SK-N-SH (cell line): ENCODE measurements around the gene RBBP9. TPM values are rescaled to one million over a fixed set of nuclear protein-coding genes. Genes with fewer than 3 reads are reported as not detected.

ENCODE experiments used
- CTCF ChIA-PET: fragments of 300-600, 350-600 bp; formaldehyde crosslinking; extraction: SDS; loops from one replicate; lab custom pipeline; 2021; lab: Yijun Ruan, JAX
- POLR2A ChIA-PET: fragments of 350-600 bp; sonication (Branson Sonifier 250); formaldehyde crosslinking; extraction: SDS; loops from one replicate; lab custom pipeline; 2020; ENCODE audit warnings: antibody characterized with exemption, inconsistent platforms; lab: Yijun Ruan, JAX
- DNase-seq: peaks from one replicate; pipeline ENCODE4 v3.0.0; 2012
- H2AFZ ChIP-seq: fragments of 200-600 bp; sonication (generic); 2 replicates; pipeline ENCODE4 v1.8.1; 2016; ENCODE audit warnings: antibody characterized with exemption, mild to moderate bottlenecking, low read depth
- H3F3A ChIP-seq: fragments of 200-600 bp; sonication (generic); replicated peaks from 2 replicates; pipeline ENCODE3; 2016; ENCODE audit warnings: antibody characterized with exemption, mild to moderate bottlenecking; ENCODE audit not compliant: insufficient read depth
- H3K27ac ChIP-seq, 2 experiments: fragments of 200-500 bp in 1 of 2; fragments of 200-600 bp in 1 of 2; sonication (Bioruptor generic) in 1 of 2; sonication (generic), shearing (Covaris generic) in 1 of 2; 2 replicates each; pipeline versions ENCODE4 v1.5.1 to v1.6.1; 2014 to 2016; ENCODE audit warnings: low read depth in 2 of 2, inconsistent platforms in 1 of 2, low read length in 1 of 2, mild to moderate bottlenecking in 1 of 2, mixed read lengths in 1 of 2
- H3K27me3 ChIP-seq: fragments of 200-600 bp; sonication (generic), shearing (Covaris generic); 2 replicates; pipeline ENCODE4 v1.6.1; 2016; ENCODE audit warnings: mixed run types; ENCODE audit not compliant: insufficient read depth
- H3K36me3 ChIP-seq, 2 experiments: fragments of 200-500 bp in 1 of 2; fragments of 200-600 bp in 1 of 2; sonication (Bioruptor generic) in 1 of 2; sonication (generic) in 1 of 2; replicated peaks in 1 of 2; 2 replicates each; pipeline versions ENCODE3 to v1.5.1; 2014 to 2016; ENCODE audit warnings: low read length in 1 of 2, mild to moderate bottlenecking in 1 of 2; ENCODE audit not compliant: insufficient read depth in 2 of 2, control insufficient read depth in 1 of 2
- H3K4me1 ChIP-seq, 2 experiments: fragments of 200-500 bp in 1 of 2; fragments of 200-600 bp in 1 of 2; sonication (Bioruptor generic) in 1 of 2; sonication (generic), shearing (Covaris generic) in 1 of 2; 2 replicates each; pipeline versions ENCODE4 v1.5.1 to v1.6.1; 2014 to 2016; ENCODE audit warnings: low read depth in 1 of 2, low read length in 1 of 2, mixed run types in 1 of 2; ENCODE audit not compliant: insufficient read depth in 2 of 2, control insufficient read depth in 1 of 2
- H3K4me2 ChIP-seq: fragments of 200-600 bp; sonication (generic), shearing (Covaris generic); 2 replicates; pipeline ENCODE4 v1.6.1; 2017; ENCODE audit warnings: mixed run types
- H3K4me3 ChIP-seq, 2 experiments: fragments of 200-500 bp in 1 of 2; fragments of 200-600 bp in 1 of 2; sonication (Bioruptor generic) in 1 of 2; sonication (generic), shearing (Covaris generic) in 1 of 2; 2 replicates each; pipeline versions ENCODE4 v1.5.1 to v1.8.1; 2014 to 2016; ENCODE audit warnings: low read depth in 2 of 2, inconsistent platforms in 1 of 2, low read length in 1 of 2, mild to moderate bottlenecking in 1 of 2, mixed read lengths in 1 of 2, moderate library complexity in 1 of 2
- H3K79me2 ChIP-seq: fragments of 200-600 bp; sonication (generic); 2 replicates; pipeline ENCODE4 v1.8.1; 2017; ENCODE audit warnings: mild to moderate bottlenecking; ENCODE audit not compliant: insufficient read depth
- H3K9ac ChIP-seq: fragments of 200-600 bp; sonication (generic); 2 replicates; pipeline ENCODE4 v1.6.1; 2017; ENCODE audit warnings: mixed run types
- H3K9me2 ChIP-seq: fragments of 200-600 bp; sonication (generic); 2 replicates; pipeline ENCODE4 v1.6.1; 2017; ENCODE audit warnings: mixed run types
- H3K9me3 ChIP-seq: fragments of 200-600 bp; sonication (generic); 2 replicates; pipeline ENCODE4 v1.6.1; 2017; ENCODE audit warnings: mixed run types, mild to moderate bottlenecking, moderate library complexity
- H4K20me1 ChIP-seq: fragments of 200-600 bp; sonication (generic); 2 replicates; pipeline ENCODE4 v1.6.1; 2017; ENCODE audit warnings: mild to moderate bottlenecking, mixed run types; ENCODE audit not compliant: insufficient read depth
- CHD2 ChIP-seq: fragments of 150-350 bp; IDR thresholded peaks from 2 replicates; pipeline ENCODE4 v1.6.1; 2018; ENCODE audit warnings: low read length; ENCODE audit not compliant: partially characterized antibody
- FOXJ3 ChIP-seq: sonication (generic); formaldehyde crosslinking; IDR thresholded peaks from 2 replicates; pipeline ENCODE4 v1.5.1; 2020; ENCODE audit warnings: mild to moderate bottlenecking, missing genetic modification reagents
- GABPA ChIP-seq: IDR thresholded peaks from 2 replicates; pipeline ENCODE4 v1.4.0; 2012; ENCODE audit warnings: low read depth, mild to moderate bottlenecking
- JUND ChIP-seq: IDR thresholded peaks from 2 replicates; pipeline ENCODE4 v1.4.0; 2012
- MXI1 ChIP-seq: IDR thresholded peaks from 2 replicates; pipeline ENCODE4 v1.6.1; 2012; ENCODE audit warnings: mild to moderate bottlenecking, low read depth, low read length, improper control_type of control experiment
- RXRA ChIP-seq: IDR thresholded peaks from 2 replicates; pipeline ENCODE4 v1.4.0; 2012; ENCODE audit warnings: low read depth, mild to moderate bottlenecking, borderline replicate concordance
- SMC3 ChIP-seq: IDR thresholded peaks from 2 replicates; pipeline ENCODE4 v1.6.1; 2012; ENCODE audit warnings: low read depth, low read length, improper control_type of control experiment
- TAF1 ChIP-seq: IDR thresholded peaks from 2 replicates; pipeline ENCODE4 v1.6.1; 2012; ENCODE audit warnings: low read depth, mild to moderate bottlenecking, low read length, moderate library complexity, borderline replicate concordance
- TCF12 ChIP-seq: IDR thresholded peaks from 2 replicates; pipeline ENCODE4 v1.4.0; 2012
- YY1 ChIP-seq: IDR thresholded peaks from 2 replicates; pipeline ENCODE4 v1.4.0; 2012; ENCODE audit warnings: low read depth, mild to moderate bottlenecking
- WGBS: methylation state at CpG from one replicate; pipeline ENCODE4 v1.1.6; 2017; ENCODE audit warnings: low lambda C conversion rate; 5-methylcytosine and 5-hydroxymethylcytosine counted together
- polyA plus RNA-seq, 3 experiments: library from polyadenylated mRNA; depleted of rRNA; stranded (reverse); fragments of >200 nt; gene quantifications; 2 replicates each; pipeline ENCODE4 v1.2.3, GENCODE V29; 2012
- TF ChIP-seq, protein P1 (sequence below): IDR thresholded peaks from 2 replicates; pipeline ENCODE4 v1.4.0; 2012; ENCODE audit warnings: low read depth, borderline replicate concordance
- TF ChIP-seq, protein P2 (sequence below): IDR thresholded peaks from 2 replicates; pipeline ENCODE4; 2012
- TF ChIP-seq, protein P3 (sequence below): fragments of 150-350 bp; IDR thresholded peaks from 2 replicates; pipeline ENCODE4 v1.6.1; 2017; ENCODE audit warnings: antibody characterized with exemption, low read length, low read depth, borderline replicate concordance
- TF ChIP-seq, protein P4 (sequence below): IDR thresholded peaks from 2 replicates; pipeline ENCODE4 v1.4.0; 2012; ENCODE audit warnings: low read depth, borderline replicate concordance

The RBBP9 gene
- polyA plus RNA-seq, 1 of the 3 experiments (the other 2 are of a cell fraction), result 7.5 TPM

DNA sequence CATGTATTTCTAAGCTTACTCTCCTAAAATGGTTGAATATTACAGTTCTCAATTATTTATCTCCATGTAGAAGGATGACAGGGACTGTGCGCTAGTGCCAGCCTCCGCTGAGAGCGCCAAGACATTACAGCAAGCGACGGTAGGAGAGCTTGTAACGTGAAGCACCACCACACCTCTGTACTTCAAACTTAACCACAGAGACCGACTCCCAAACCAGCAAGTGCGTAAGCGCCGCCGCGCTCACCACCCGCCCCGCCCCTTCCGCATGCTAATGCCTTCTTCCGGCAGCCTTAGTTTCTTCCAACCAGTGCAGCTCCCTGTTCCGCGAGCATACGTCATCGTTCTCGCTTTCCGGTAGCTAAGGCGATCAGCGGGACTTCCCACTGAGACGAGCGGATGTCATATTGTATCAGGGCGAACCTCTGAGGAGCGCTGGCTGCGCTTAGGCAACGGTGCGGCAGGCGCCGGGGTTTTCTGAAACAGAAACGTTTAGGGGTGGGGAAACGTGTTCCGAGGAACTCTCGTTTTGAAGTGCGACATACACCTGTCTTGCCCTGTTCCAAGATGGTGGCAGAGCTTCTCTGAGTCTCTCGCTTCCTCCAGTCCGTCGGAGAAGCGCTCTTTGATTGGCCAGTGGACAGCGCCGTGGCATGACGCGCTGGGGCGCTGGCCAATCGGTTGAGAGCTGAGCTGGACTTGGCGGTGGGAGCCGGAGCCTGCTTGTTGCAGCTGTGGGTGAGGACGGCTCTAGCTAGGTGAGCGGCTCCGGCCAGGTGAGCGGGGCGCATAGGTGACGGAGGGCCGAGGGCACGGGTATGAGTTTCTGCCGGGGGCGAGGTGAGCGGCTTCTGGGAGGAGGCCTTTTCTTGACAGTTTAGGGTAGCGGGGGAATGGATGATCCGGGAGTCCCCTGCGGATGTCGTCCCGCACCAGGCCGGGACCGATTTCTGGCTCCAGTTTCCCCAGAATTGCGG, 10.5 kb upstream of the RBBP9 start, which contains the start of gene SEC23B (continued):
- TF ChIP-seq, protein P1, sequence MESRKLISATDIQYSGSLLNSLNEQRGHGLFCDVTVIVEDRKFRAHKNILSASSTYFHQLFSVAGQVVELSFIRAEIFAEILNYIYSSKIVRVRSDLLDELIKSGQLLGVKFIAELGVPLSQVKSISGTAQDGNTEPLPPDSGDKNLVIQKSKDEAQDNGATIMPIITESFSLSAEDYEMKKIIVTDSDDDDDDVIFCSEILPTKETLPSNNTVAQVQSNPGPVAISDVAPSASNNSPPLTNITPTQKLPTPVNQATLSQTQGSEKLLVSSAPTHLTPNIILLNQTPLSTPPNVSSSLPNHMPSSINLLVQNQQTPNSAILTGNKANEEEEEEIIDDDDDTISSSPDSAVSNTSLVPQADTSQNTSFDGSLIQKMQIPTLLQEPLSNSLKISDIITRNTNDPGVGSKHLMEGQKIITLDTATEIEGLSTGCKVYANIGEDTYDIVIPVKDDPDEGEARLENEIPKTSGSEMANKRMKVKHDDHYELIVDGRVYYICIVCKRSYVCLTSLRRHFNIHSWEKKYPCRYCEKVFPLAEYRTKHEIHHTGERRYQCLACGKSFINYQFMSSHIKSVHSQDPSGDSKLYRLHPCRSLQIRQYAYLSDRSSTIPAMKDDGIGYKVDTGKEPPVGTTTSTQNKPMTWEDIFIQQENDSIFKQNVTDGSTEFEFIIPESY, result peak; percentile 90
- TF ChIP-seq, protein P2, sequence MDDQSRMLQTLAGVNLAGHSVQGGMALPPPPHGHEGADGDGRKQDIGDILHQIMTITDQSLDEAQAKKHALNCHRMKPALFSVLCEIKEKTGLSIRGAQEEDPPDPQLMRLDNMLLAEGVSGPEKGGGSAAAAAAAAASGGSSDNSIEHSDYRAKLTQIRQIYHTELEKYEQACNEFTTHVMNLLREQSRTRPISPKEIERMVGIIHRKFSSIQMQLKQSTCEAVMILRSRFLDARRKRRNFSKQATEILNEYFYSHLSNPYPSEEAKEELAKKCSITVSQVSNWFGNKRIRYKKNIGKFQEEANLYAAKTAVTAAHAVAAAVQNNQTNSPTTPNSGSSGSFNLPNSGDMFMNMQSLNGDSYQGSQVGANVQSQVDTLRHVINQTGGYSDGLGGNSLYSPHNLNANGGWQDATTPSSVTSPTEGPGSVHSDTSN, result no peak
- TF ChIP-seq, protein P3, sequence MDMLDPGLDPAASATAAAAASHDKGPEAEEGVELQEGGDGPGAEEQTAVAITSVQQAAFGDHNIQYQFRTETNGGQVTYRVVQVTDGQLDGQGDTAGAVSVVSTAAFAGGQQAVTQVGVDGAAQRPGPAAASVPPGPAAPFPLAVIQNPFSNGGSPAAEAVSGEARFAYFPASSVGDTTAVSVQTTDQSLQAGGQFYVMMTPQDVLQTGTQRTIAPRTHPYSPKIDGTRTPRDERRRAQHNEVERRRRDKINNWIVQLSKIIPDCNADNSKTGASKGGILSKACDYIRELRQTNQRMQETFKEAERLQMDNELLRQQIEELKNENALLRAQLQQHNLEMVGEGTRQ, result no peak
- TF ChIP-seq YY1 (peak; percentile 97), GABPA (peak; percentile 87), FOXJ3 (CRISPR knock-in tag) (no peak), SMC3 (no peak), CHD2 (peak; percentile 75), TAF1 (peak; percentile 80), MXI1 (peak; percentile 83), RXRA (no peak)

DNA sequence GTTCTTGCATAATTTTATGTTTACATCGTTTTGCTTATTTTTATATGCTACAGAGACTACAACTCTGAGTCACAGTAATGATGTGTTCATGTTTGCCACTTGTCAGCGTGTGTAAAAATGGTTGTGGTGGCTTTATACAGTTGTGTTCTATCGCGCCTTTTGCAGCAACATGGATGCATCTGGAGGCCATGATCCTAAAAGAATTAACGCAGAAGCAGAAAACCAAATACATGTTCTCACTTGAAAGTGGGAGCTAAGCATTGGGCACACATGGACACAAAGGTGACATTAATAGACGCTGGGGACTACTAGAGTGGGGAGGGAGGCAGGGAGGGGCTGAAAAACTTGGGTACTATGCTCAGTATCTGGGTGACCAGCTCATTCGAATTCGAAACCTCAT, 9.7 kb upstream of the RBBP9 start:
- H3K4me2 ChIP-seq, result peak overlapping the region; percentile 78
- H3K4me1 ChIP-seq, result peaks cover 10 to 12% of the 10 kb centered on the region in 2 experiments; a peak in 1 of 4 replicates
- H3K27ac ChIP-seq, result peak overlapping the region; percentile 96 to 99
- no peak for DNase-seq
- H3F3A ChIP-seq, result no peaks in the 10 kb centered on the region
- ChIA-PET POLR2A (interaction anchor here (1.2 to 4.4 kb wide), 6 partner anchors 9 to 369 kb away, joined by 3 to 58 read pairs (median 10); partner anchors contain the start of genes DTD1, DZANK1, KAT14 and PET117), CTCF (interaction anchor here (2.4 kb wide), 1 partner anchor 9 kb away, joined by 11 read pairs; the partner anchor contains the start of gene RBBP9)
- WGBS, result 49% methylated on average over 8 of the region's 8 CpGs
- H3K4me3 ChIP-seq, result peak overlapping the region; percentile 81 to 95
- no peaks in the 10 kb centered on the region for H3K9me3 ChIP-seq
- peak overlapping the region; percentile 73 for H3K9ac ChIP-seq
- H3K27me3 ChIP-seq, result no peaks in the 10 kb centered on the region
- peak overlapping the region; percentile 83 for H2AFZ ChIP-seq
- H3K79me2 ChIP-seq, result peaks cover 30% of the 10 kb centered on the region
- TF ChIP-seq, protein P1, result no peak
- no peak for TF ChIP-seq TCF12
- TF ChIP-seq, protein P4, sequence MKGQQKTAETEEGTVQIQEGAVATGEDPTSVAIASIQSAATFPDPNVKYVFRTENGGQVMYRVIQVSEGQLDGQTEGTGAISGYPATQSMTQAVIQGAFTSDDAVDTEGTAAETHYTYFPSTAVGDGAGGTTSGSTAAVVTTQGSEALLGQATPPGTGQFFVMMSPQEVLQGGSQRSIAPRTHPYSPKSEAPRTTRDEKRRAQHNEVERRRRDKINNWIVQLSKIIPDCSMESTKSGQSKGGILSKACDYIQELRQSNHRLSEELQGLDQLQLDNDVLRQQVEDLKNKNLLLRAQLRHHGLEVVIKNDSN, result no peak
- TF ChIP-seq JUND, result no peak
- no peak for TF ChIP-seq RXRA
- TF ChIP-seq, all 33 proteins: peak for 0
- Histone ChIP-seq H3K9me2 (no peaks in the 10 kb centered on the region), H4K20me1 (no peaks in the 10 kb centered on the region), H3K36me3 (peaks cover 15 to 18% of the 10 kb centered on the region in 2 experiments)
